ENCODE measurements around the gene PGM3.

PGM3 gene

DNA sequence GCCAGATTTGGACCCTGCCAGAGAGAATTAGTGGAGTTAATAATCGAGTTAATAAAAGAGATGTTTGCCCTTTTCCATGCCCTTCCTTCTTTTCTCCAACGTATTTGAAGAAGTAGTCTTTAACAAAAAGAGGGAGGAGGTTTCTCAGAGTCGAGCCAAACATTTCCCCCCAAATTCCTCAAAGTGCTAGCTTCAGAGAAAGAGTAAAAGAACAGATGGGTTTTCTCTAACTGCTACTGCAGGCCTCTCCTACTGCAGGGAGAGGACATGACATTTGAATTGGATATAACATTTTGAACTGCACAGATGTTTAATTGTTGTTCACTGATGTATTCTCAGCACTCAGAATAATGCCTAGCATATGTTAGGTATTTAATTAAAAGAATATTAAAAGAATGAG lies 25.6 kb upstream of the PGM3 start:
- TF ChIP-seq SP1 (IDR thresholded peaks at IDR 0.05) (no peak), CTBP1 (IDR thresholded peaks at IDR 0.05; ENCODE audit: borderline replicate concordance) (no peak), FOXA1 (IDR thresholded peaks at IDR 0.05) (no peak), SUZ12 (IDR thresholded peaks at IDR 0.05) (no peak)
- DNase-seq (ENCODE audit: extremely low spot score) = no peak
- ChIA-PET POLR2A (no interaction called here), CTCF (no interaction called here)

- no peak for DNase-seq (ENCODE audit: extremely low spot score)
- CTCF ChIA-PET = interaction anchor here (1.3 to 3.8 kb wide), 5 partner anchors 49 to 297 kb away, joined by 4 to 55 read pairs (median 6); partner anchors contain the start of genes DOP1A, PRSS35 and UBE3D
- no peak for TF ChIP-seq ARNT (IDR thresholded peaks at IDR 0.05)
- TF ChIP-seq PKNOX1 (IDR thresholded peaks at IDR 0.05) = no peak
- no peak for TF ChIP-seq FOXM1 (IDR thresholded peaks at IDR 0.05; ENCODE audit: borderline replicate concordance)
- TF ChIP-seq SUZ12 (IDR thresholded peaks at IDR 0.05) = no peak
- TF ChIP-seq TARDBP (IDR thresholded peaks at IDR 0.05) = no peak
- TF ChIP-seq HDGF (IDR thresholded peaks at IDR 0.05; ENCODE audit: borderline replicate concordance) = no peak
- TF ChIP-seq FOXK2 (IDR thresholded peaks at IDR 0.05) = no peak
- no peak for TF ChIP-seq ELF4 (IDR thresholded peaks at IDR 0.05)
- TF ChIP-seq SP1 (IDR thresholded peaks at IDR 0.05) = no peak
- no peak for TF ChIP-seq FOXA1 (IDR thresholded peaks at IDR 0.05)
- no peak for TF ChIP-seq LEF1 (IDR thresholded peaks at IDR 0.05; ENCODE audit: borderline replicate concordance)
- TF ChIP-seq L3MBTL2 (conservative IDR thresholded peaks at IDR 0.05) = no peak
- no peak for TF ChIP-seq ZNF384 (IDR thresholded peaks at IDR 0.05)
- no peak for TF ChIP-seq BHLHE40 (IDR thresholded peaks at IDR 0.05; ENCODE audit: borderline replicate concordance)
- no peak for TF ChIP-seq NFRKB (IDR thresholded peaks at IDR 0.05)
- no peak for TF ChIP-seq CTBP1 (IDR thresholded peaks at IDR 0.05; ENCODE audit: borderline replicate concordance)
- POLR2A ChIA-PET = no interaction called here
Measured at GRCh38 chr6:83216806-83217205, 23.7 kb upstream of the PGM3 start.

- POLR2A ChIA-PET = interaction anchor here (0.7 to 1.1 kb wide), 3 partner anchors 148 to 299 kb away, joined by 3 to 10 read pairs (median 8); partner anchors contain the start of genes DOP1A and UBE3D
- TF ChIP-seq ELF4 (IDR thresholded peaks at IDR 0.05) (no peak), FOXA1 (IDR thresholded peaks at IDR 0.05) (no peak), ARNT (IDR thresholded peaks at IDR 0.05) (no peak), HDGF (IDR thresholded peaks at IDR 0.05; ENCODE audit: borderline replicate concordance) (no peak), TARDBP (IDR thresholded peaks at IDR 0.05) (no peak), SUZ12 (IDR thresholded peaks at IDR 0.05) (no peak), L3MBTL2 (conservative IDR thresholded peaks at IDR 0.05) (no peak), BHLHE40 (IDR thresholded peaks at IDR 0.05; ENCODE audit: borderline replicate concordance) (no peak), FOXM1 (IDR thresholded peaks at IDR 0.05; ENCODE audit: borderline replicate concordance) (no peak), SP1 (IDR thresholded peaks at IDR 0.05) (no peak), NFRKB (IDR thresholded peaks at IDR 0.05) (no peak), ZNF384 (IDR thresholded peaks at IDR 0.05) (no peak), CTBP1 (IDR thresholded peaks at IDR 0.05; ENCODE audit: borderline replicate concordance) (no peak)
- DNase-seq (ENCODE audit: extremely low spot score) = peak; percentile 56
- CTCF ChIA-PET = interaction anchor here (0.6 to 3.8 kb wide), 14 partner anchors 12 to 300 kb away, joined by 3 to 55 read pairs (median 4); partner anchors contain the start of genes DOP1A, PRSS35 and UBE3D
Measured at GRCh38 chr6:83215131-83216047, 22.3 kb upstream of the PGM3 start.

DNA sequence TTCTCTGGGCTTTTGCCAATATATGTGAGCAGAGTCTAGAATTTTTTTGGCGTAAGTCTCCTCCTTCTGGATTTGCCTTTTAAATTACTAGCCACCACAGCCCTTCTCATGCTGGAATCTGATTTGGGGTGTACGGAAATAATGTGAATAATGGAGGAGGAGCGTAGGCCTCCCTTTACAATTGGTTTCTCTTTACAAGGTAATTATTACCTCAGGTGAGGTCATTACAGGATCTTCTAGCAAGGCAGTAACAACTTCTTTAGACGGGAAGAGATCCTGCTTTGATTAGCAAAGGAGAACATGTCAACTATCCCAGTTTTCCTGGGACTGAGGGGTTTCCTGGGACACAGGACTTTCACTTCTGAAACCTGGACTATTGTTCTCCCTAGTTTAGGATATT lies 9.0 kb upstream of the PGM3 start:
- CTCF ChIA-PET = no interaction called here
- no peak for DNase-seq (ENCODE audit: extremely low spot score)
- POLR2A ChIA-PET = no interaction called here
- TF ChIP-seq CTBP1 (IDR thresholded peaks at IDR 0.05; ENCODE audit: borderline replicate concordance) (no peak), ELF4 (IDR thresholded peaks at IDR 0.05) (no peak), BHLHE40 (IDR thresholded peaks at IDR 0.05; ENCODE audit: borderline replicate concordance) (no peak), ZNF384 (IDR thresholded peaks at IDR 0.05) (no peak), FOXA1 (IDR thresholded peaks at IDR 0.05) (no peak), LEF1 (IDR thresholded peaks at IDR 0.05; ENCODE audit: borderline replicate concordance) (no peak)

DNA sequence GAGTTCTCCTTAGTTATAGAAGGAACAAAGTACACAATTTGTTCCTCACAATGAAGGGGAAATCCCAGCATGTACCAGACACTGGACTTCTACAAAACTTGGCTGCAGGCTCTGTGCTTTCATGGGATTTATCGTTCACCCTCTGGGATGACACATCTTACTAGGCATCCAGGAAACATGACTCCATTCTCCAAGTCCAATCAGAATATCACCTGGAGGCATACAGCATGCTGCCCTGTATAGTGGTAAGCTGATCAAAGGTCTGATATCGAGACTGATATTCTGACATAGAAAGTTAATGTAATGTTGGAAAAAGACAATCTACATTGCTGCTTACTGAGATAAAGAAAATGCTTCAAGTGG lies 6.8 kb upstream of the PGM3 start:
- ChIA-PET CTCF (interaction anchor here (1.0 kb wide), 1 partner anchor 134 kb away, joined by 3 read pairs; no protein-coding TSS in a partner anchor), POLR2A (no interaction called here)
- no peak for TF ChIP-seq LEF1 (IDR thresholded peaks at IDR 0.05; ENCODE audit: borderline replicate concordance)
- DNase-seq (ENCODE audit: extremely low spot score) = no peak

DNA sequence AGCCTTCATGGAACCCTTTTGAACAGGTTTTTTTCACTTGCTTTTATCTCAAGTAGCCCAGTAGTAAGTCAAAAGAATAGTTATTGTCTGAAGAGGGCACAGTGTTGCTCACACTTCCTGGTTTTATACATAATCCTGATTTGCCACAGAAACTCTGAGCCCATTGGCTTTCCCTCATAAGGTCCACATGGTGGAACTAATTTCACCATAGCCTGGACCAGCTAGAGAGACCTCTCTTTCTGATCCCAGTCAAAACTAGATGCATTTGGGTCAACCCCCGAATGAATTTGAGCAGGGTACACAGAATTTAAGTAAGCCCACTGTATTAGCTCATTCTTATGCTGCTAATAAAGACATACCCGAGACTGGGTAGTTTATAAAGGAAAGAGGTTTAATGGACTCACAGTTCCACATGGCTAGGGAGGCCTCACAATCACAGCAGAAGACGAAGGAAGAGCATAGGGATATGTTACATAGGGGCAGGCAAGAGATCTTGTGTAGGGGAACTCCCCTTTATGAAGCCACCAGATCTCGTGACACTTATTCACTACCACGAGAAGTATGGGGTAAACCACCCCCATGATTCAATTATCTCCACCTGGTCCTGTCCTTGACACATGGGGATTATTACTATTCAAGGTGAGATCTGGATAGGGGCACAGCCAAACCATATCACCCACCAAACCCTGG lies 6.3 kb upstream of the PGM3 start:
- TF ChIP-seq FOXA1 (IDR thresholded peaks at IDR 0.05) (no peak), SP1 (IDR thresholded peaks at IDR 0.05) (no peak)
- ChIA-PET CTCF (interaction anchor here (0.8 to 1.0 kb wide), 3 partner anchors 132 to 133 kb away, joined by 3 read pairs; no protein-coding TSS in a partner anchor), POLR2A (no interaction called here)
- no peak for DNase-seq (ENCODE audit: extremely low spot score)

DNA sequence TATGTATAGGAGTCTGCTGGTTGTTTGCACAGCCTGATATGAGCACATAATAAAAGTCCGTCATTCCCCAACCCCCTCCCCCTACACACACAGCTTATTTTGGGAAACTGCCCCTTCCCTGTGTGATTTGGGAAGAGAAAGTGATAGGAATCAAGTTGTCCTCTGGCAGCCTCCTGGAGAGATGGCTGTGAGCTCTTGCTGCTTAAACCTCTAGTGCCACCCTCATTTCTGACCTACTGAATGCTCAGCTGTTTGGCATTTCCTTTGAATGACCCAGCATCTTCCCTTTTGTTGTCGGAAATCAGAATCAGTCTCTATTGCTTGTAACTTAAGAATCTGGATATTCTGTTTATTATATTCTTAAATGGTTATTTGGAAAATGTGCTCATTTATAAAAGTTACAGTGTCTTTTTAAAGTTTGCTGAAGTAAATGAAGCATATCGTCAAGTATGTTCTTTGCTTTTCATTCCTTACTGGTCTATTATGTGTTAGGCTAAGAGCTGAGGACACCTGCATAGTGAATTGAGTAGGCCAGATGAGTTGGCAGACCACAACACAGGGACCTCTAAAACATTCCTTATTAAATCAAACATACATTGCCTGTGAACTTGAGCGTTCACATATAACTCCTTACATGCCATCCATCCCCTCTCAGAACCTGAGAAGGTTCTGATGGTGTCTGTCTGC lies 5.6 kb upstream of the PGM3 start:
- DNase-seq (ENCODE audit: extremely low spot score) = no peak
- ChIA-PET POLR2A (no interaction called here), CTCF (interaction anchor here (0.6 to 1.0 kb wide), 3 partner anchors 16 to 133 kb away, joined by 3 read pairs; no protein-coding TSS in a partner anchor)
- TF ChIP-seq FOXK2 (IDR thresholded peaks at IDR 0.05) (no peak), ARNT (IDR thresholded peaks at IDR 0.05) (no peak), BHLHE40 (IDR thresholded peaks at IDR 0.05; ENCODE audit: borderline replicate concordance) (no peak), TARDBP (IDR thresholded peaks at IDR 0.05) (no peak), PKNOX1 (IDR thresholded peaks at IDR 0.05) (no peak), ZNF384 (IDR thresholded peaks at IDR 0.05) (no peak)

All from HEK293T (cell line).